Middle frontal gyrus (tissue), 1 donor: ENCODE results near the gene INSYN1.
"Not testable (repeated sequence)": the region's sequence is repeated elsewhere in the genome, so short reads cannot be mapped to it uniquely, and the experiment has no call there.

Source experiments
- DNase-seq: peaks from one replicate; pipeline ENCODE4 v3.0.0-alpha.2; 2015; ENCODE audit warnings: low spot score; ENCODE audit errors: extremely low spot score

Gene INSYN1

GRCh38 chr15:73749971-73750370, 3.2 kb downstream of the INSYN1 start:
- no peak for DNase-seq

GRCh38 chr15:73749533-73749932, 3.6 kb downstream of the INSYN1 start:
- DNase-seq, result no peak

DNA sequence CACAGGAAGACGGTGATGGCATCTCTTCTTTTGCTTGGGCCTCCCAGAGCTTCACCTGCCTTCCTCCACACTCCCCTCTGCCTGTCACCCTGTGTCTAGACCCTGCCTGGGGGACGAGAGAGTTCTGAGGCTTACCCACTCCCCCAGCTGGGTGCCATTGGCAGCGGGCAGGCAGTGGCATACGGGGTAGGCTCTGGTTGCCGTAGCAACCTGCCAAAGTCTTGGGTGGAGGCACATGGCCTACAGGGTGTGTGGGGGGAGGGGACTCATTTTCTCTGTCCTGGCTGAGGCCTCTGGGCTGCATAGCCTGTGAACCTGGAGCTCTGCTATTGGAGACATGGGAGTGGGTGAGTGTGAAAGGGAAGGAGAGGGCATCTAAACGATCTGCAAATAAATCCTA, 4.4 kb downstream of the INSYN1 start:
- no peak for DNase-seq

GRCh38 chr15:73747847-73748590, 5.1 kb downstream of the INSYN1 start:
- DNase-seq, result no peak

- DNase-seq, result no peak
Observed at GRCh38 chr15:73746883-73747282, 6.3 kb downstream of the INSYN1 start.

GRCh38 chr15:73746261-73746660, 6.9 kb downstream of the INSYN1 start:
- DNase-seq, result no peak

- no peak for DNase-seq
Observed at GRCh38 chr15:73745073-73745472, 8.1 kb downstream of the INSYN1 start.

DNA sequence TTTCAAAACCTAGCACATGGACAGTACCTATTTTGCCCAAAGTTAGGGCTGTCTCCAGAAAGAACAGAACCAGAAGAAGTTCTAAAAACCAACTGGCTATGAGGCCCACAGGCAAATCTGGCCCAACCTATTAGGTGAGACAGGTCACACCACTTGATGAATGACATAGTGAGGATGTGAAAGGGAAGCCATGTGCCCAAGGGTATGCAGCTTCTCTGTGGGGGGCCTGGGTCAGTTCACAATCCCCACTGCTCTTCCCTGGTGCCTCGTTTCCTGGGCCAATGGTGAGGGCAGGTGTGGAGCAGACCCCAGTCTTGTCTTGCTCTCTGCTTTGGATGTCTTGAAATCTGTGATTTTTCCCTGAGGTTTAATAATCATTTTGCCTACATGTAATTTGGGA, 8.9 kb downstream of the INSYN1 start:
- DNase-seq, result no peak

DNA sequence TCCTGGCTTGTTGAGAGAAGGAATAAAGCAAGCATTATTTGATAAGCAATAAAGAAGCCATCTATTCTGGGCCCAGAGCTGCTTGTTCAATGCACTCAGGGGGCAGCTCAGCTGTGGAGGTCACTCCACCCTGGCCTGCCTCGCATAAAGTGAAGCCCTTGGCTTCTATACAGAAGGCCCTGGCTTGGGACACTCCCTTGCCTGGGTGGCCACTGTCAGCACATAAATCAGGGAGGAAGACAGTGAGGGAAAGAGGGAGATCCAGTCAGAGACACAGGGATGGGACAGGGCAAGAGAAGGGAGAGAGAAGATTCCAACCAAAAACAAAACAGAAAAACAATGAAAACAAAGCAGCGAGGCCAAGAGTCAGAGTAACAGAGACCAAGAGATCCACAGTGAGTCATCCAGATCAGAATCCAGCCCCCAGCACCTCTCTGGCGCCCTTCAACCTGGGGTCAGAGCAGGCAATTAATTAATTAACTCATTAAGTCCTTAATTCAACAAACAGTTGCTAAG, 11.8 kb downstream of the INSYN1 start:
- no peak for DNase-seq

- DNase-seq, result no peak
Observed at GRCh38 chr15:73740152-73741048, 12.8 kb downstream of the INSYN1 start.

DNA sequence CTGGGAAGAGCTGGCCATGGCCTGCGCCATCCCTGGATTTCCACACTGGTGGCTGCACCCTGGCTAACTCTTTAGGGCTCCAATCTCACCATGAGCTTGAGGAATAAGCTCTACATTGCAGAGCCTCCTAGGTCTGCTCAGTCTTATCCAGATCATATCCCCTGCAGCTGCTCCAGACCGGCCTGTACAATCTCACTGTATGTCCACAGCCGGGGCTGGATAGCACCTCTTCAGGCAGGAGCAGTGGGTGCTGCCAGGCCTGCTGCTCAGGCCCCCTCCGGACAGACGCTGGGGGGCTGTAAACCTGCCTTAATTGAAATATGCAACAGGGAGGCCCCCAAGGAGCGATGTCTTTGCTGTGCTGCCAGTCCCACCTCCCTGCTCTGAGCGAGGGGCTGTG, 15.6 kb downstream of the INSYN1 start:
- no peak for DNase-seq

DNA sequence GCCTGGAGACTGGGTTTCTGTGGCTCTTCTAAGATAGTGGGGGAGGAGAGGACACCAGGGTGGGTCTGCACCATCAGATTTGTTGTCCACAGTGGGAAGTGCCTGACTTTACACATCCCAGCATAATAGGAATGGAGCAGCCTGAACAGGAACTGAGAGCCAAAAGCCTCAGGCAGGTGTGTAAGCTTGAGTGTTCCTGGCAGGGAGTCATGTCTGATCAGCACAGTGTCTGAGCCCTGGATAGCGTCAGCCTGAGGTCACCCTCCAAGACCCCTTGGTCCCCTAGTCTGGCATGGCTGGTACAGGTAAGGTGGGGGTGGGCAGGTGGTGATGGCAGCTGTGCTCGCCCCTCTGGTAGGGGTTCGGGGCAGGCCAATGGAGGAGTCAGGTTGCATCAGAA, 20.2 kb downstream of the INSYN1 start:
- DNase-seq, result no peak

DNA sequence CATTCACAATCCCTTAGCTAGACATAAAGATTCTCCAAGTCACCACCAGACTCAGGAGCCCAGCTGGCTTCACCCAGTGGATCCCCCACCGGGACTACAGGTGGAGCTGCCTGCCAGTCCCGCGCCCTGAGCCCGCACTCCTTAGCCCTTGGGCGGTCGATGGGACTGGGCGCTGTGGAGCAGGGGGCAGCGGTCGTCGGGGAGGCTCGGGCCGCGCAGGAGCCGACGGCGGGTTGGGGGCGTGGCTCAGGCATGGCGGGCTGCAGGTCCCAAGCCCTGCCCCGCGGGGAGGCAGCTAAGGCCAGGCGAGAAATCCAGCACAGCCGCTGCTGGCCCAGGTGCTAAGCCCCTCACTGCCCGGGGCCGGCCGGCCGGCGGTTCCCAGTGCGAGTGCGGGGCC, 21.1 kb downstream of the INSYN1 start:
- not testable (repeated sequence) for DNase-seq

GRCh38 chr15:73727330-73727976, 25.7 kb downstream of the INSYN1 start:
- no peak for DNase-seq

DNA sequence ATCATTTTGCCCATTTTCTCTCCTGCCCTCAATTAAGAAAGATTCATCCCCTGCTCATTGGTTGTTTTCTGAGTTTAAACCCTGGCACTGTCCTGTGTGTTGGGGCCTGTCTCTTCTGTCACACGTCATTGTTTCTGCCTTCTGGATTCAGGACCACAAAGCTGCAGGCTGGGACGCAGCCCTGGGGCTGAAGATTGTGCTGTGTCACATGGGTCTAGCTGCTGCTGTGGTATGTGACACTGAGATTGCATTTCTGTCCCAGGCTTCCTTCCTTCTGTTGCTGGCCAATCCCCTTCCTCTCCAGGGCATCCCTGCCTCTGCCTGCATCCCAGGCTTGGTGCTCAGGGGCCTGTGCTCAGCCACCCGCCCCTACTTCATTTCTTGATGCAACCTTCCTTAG, 28.9 kb downstream of the INSYN1 start:
- DNase-seq, result no peak

GRCh38 chr15:73723191-73723590, 30.0 kb downstream of the INSYN1 start:
- no peak for DNase-seq

DNA sequence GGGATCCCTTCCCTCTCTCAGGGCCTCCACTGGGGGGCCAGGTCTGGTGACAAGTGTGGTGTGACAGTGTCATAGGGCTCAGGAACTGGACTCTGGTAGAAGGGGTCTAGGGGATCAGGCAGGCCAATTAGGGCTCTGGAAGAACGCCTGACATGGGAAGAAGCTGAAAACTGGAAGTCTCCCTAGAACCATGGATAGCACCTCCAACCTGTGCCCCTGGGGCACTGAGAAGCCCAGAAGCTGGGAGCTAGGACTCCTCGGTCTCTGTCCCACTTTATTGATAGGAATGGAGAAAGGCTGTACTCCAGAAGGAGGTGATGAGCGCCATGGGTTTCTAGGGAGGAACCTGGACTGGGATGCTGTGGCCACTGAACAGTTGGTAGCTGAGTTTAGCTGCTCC, 30.7 kb downstream of the INSYN1 start:
- DNase-seq, result no peak

- DNase-seq, result no peak
Observed at GRCh38 chr15:73718694-73719093, 34.5 kb downstream of the INSYN1 start.

GRCh38 chr15:73717802-73718201, 35.3 kb downstream of the INSYN1 start:
- DNase-seq, result no peak

GRCh38 chr15:73717206-73717605, 35.9 kb downstream of the INSYN1 start:
- DNase-seq, result no peak

- no peak for DNase-seq
Observed at GRCh38 chr15:73716417-73716816, 36.7 kb downstream of the INSYN1 start.

GRCh38 chr15:73715417-73715816, 37.7 kb downstream of the INSYN1 start:
- DNase-seq, result no peak
